ENCODE data around the gene PHPT1.
"Not testable (repeated sequence)": the region's sequence is repeated elsewhere in the genome, so short reads cannot be mapped to it uniquely, and the experiment has no call there.

PHPT1 gene

GRCh38 chr9:136823136-136824046, 25.8 kb upstream of the PHPT1 start:
- DNase-seq (ENCODE audit: low read depth), result no peak

GRCh38 chr9:136824496-136825225, 24.5 kb upstream of the PHPT1 start:
- no peak for DNase-seq (ENCODE audit: low read depth)

- DNase-seq (ENCODE audit: low read depth), result no peak
Measured at GRCh38 chr9:136825295-136826187, 23.7 kb upstream of the PHPT1 start.

GRCh38 chr9:136826188-136826541, 23.0 kb upstream of the PHPT1 start:
- DNase-seq (ENCODE audit: low read depth), result no peak

- no peak for DNase-seq (ENCODE audit: low read depth)
Measured at GRCh38 chr9:136826703-136827582, 22.3 kb upstream of the PHPT1 start.

GRCh38 chr9:136827794-136828473, 21.3 kb upstream of the PHPT1 start:
- DNase-seq (ENCODE audit: low read depth), result no peak

GRCh38 chr9:136828474-136829140, 20.6 kb upstream of the PHPT1 start:
- no peak for DNase-seq (ENCODE audit: low read depth)

GRCh38 chr9:136829412-136829811, 19.8 kb upstream of the PHPT1 start:
- no peak for DNase-seq (ENCODE audit: low read depth)

- DNase-seq (ENCODE audit: low read depth), result no peak
Measured at GRCh38 chr9:136829981-136830885, 19.0 kb upstream of the PHPT1 start.

GRCh38 chr9:136831002-136831719, 18.0 kb upstream of the PHPT1 start:
- DNase-seq (ENCODE audit: low read depth), result no peak

- no peak for DNase-seq (ENCODE audit: low read depth)
Measured at GRCh38 chr9:136831720-136832104, 17.5 kb upstream of the PHPT1 start.

GRCh38 chr9:136832581-136832980, 16.6 kb upstream of the PHPT1 start:
- no peak for DNase-seq (ENCODE audit: low read depth)

- DNase-seq (ENCODE audit: low read depth), result not testable (repeated sequence)
Measured at GRCh38 chr9:136833381-136834048, 15.7 kb upstream of the PHPT1 start.

- DNase-seq (ENCODE audit: low read depth), result no peak
Measured at GRCh38 chr9:136835162-136835931, 13.9 kb upstream of the PHPT1 start.

GRCh38 chr9:136835932-136836904, 13.0 kb upstream of the PHPT1 start:
- DNase-seq (ENCODE audit: low read depth), result no peak
